ENCODE results near the gene ECHDC1.

The ECHDC1 gene

DNA sequence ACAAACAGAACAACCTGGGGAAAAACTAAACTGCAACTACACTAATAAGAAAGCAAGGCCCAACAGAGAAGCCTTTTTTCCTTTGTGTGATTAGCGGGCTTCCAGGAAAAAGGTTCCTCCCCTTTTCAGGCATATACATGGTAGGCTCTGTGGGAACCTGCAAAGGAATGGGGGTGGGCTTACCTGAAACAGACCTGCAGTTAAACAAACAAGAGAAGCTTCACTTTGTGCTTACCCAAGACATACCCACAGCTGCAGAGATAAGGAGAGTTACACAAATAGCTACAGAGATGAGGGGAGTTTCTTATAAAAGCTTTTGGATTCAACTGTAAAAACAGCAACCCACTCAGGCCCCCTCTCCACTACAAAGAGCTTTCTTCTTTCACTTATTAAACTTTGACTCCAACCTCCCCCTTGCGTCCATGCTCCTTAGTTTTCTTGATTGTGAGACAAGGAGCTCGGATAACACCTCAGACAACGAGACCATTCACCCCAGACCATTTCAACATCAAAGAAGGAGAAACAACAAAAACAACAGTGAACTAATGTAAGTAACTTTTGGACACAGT lies 45.8 kb downstream of the ECHDC1 start:
- ATAC-seq = no peak
- no peak for TF ChIP-seq ZNF8 (CRISPR knock-in tag; IDR thresholded peaks at IDR 0.05)

GRCh38 chr6:127291495-127291894 lies 51.9 kb downstream of the ECHDC1 start:
- no peak for TF ChIP-seq TOX (CRISPR knock-in tag; IDR thresholded peaks at IDR 0.05; ENCODE audit: borderline replicate concordance)
- TF ChIP-seq, protein P1, sequence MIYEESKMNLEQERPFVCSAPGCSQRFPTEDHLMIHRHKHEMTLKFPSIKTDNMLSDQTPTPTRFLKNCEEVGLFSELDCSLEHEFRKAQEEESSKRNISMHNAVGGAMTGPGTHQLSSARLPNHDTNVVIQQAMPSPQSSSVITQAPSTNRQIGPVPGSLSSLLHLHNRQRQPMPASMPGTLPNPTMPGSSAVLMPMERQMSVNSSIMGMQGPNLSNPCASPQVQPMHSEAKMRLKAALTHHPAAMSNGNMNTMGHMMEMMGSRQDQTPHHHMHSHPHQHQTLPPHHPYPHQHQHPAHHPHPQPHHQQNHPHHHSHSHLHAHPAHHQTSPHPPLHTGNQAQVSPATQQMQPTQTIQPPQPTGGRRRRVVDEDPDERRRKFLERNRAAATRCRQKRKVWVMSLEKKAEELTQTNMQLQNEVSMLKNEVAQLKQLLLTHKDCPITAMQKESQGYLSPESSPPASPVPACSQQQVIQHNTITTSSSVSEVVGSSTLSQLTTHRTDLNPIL (CRISPR knock-in tag; IDR thresholded peaks at IDR 0.05; ENCODE audit: low read depth) = no peak
- TF ChIP-seq TSHZ2 (CRISPR knock-in tag; IDR thresholded peaks at IDR 0.05) = no peak
- no peak for TF ChIP-seq BACH2 (CRISPR knock-in tag; IDR thresholded peaks at IDR 0.05; ENCODE audit: borderline replicate concordance)
- TF ChIP-seq TCF4 (CRISPR knock-in tag; IDR thresholded peaks at IDR 0.05; ENCODE audit: borderline replicate concordance) = no peak
- TF ChIP-seq, protein P2, sequence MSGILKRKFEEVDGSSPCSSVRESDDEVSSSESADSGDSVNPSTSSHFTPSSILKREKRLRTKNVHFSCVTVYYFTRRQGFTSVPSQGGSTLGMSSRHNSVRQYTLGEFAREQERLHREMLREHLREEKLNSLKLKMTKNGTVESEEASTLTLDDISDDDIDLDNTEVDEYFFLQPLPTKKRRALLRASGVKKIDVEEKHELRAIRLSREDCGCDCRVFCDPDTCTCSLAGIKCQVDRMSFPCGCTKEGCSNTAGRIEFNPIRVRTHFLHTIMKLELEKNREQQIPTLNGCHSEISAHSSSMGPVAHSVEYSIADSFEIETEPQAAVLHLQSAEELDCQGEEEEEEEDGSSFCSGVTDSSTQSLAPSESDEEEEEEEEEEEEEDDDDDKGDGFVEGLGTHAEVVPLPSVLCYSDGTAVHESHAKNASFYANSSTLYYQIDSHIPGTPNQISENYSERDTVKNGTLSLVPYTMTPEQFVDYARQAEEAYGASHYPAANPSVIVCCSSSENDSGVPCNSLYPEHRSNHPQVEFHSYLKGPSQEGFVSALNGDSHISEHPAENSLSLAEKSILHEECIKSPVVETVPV (CRISPR knock-in tag; IDR thresholded peaks at IDR 0.05) = no peak
- TF ChIP-seq ARNTL (CRISPR knock-in tag; IDR thresholded peaks at IDR 0.05; ENCODE audit: borderline replicate concordance, low read depth) = no peak
- no peak for TF ChIP-seq ZFP3 (CRISPR knock-in tag; IDR thresholded peaks at IDR 0.05)
- no peak for TF ChIP-seq SNAI2 (CRISPR knock-in tag; IDR thresholded peaks at IDR 0.05)
- no peak for TF ChIP-seq ESRRG (CRISPR knock-in tag; IDR thresholded peaks at IDR 0.05)
- TF ChIP-seq PATZ1 (CRISPR knock-in tag; IDR thresholded peaks at IDR 0.05; ENCODE audit: borderline replicate concordance) = no peak
- TF ChIP-seq ISL1 (CRISPR knock-in tag; IDR thresholded peaks at IDR 0.05) = no peak
- TF ChIP-seq GLIS3 (CRISPR knock-in tag; IDR thresholded peaks at IDR 0.05) = no peak
- no peak for ATAC-seq

DNA sequence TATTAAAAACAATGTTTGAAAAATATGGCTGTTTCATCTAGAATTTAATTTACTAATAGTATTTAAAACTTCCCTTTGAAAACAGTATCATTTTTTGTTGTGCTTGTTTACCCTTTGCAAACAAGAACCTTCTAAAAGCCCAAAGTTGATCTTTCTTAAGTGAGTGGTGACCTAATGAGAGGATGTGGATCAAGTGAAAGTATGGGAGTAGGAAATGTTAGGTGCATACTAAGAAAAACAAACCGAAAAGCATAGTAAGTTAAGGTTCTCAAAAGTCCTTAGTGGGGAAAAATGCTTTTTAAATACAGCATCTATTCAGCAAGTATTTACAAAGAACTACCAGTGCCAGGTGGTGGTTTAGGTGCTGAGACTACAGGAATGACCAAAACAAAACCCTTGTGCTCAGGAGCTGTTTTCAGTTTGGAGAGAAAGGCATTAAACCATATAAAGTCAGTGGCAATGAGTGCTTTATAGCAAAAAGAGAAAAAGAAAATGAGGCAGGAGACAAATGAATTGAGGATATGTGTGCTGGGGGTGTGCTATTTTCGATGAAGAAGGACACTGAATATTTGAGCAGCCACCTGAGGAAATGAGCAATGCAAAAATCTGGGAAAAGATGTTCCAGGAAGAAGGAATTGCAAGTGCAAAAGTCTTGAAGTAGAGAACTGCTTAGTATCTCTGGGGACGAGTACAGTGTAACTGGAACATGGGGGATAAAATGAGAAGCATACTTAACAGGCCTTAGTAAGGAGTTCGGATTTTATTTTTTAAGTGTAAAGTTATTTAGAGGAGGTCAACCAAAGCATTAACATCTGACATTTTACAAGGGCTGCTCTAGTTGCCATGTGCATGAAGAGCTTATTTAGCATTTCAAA lies 52.8 kb downstream of the ECHDC1 start:
- TF ChIP-seq GLIS3 (CRISPR knock-in tag; IDR thresholded peaks at IDR 0.05) = no peak
- TF ChIP-seq ZC3H10 (CRISPR knock-in tag; IDR thresholded peaks at IDR 0.05) = no peak
- no peak for TF ChIP-seq OSR1 (CRISPR knock-in tag; IDR thresholded peaks at IDR 0.05)
- no peak for TF ChIP-seq ARNTL (CRISPR knock-in tag; IDR thresholded peaks at IDR 0.05; ENCODE audit: borderline replicate concordance, low read depth)
- no peak for TF ChIP-seq ZFP3 (CRISPR knock-in tag; IDR thresholded peaks at IDR 0.05)
- TF ChIP-seq, protein P1 (CRISPR knock-in tag; IDR thresholded peaks at IDR 0.05; ENCODE audit: low read depth) = no peak
- TF ChIP-seq ZFP30 (CRISPR knock-in tag; IDR thresholded peaks at IDR 0.05) = no peak
- TF ChIP-seq ISL1 (CRISPR knock-in tag; IDR thresholded peaks at IDR 0.05) = no peak
- TF ChIP-seq RARB (CRISPR knock-in tag; IDR thresholded peaks at IDR 0.05) = no peak
- TF ChIP-seq SNAI2 (CRISPR knock-in tag; IDR thresholded peaks at IDR 0.05) = no peak
- TF ChIP-seq PATZ1 (CRISPR knock-in tag; IDR thresholded peaks at IDR 0.05; ENCODE audit: borderline replicate concordance) = no peak
- TF ChIP-seq POU6F1 (CRISPR knock-in tag; IDR thresholded peaks at IDR 0.05; ENCODE audit: borderline replicate concordance, low read depth) = no peak
- TF ChIP-seq TSHZ2 (CRISPR knock-in tag; IDR thresholded peaks at IDR 0.05) = no peak
- ATAC-seq = no peak

Measured in SK-N-SH treated with all-trans-retinoic acid at 6 μM for 48 hours (cell line).